Measurements from ENCODE around the gene MAP3K5.
A peak's percentile ranks its signal among the peaks of the same experiment; 100 is the strongest.

The MAP3K5 gene

DNA sequence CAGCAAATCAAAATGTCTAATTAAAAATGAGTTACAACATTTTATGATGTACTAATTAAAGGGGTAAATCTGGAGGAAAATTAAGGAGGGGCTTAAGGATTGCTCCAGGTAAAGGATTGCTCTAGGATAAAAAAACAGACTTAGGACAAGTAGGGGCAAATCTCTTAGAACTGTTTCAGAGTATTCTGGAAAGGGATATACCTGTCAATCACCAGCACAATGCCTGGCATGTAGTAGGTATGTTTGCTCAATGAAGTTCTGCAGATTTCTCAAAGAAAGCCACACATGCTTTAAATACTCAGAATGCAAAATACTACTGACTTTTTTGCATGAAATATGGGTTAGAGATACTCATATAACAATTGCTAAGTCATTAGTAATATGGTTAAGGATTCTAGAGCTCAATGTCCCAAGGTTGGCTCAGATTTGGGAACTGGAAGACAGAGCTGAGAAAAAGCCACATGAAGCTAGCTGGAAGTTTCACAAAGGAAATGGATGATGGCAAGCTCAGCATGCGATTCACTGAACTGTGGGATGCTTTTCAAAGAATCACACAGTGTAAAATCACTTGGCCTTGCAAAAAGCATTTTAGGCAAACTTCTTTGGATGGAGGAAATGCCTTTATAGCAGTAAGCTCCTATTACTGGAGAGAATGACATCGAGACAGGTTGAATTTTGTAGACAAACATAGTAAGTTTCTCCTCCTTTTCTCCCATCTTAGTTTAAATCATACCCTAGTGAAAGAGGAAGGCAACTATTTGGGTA is 72.8 kb downstream of the MAP3K5 start:
- H3K36me3 ChIP-seq (ENCODE audit: control insufficient read depth in 1 of 2, insufficient read depth in 2 of 2, low read length in 2 of 2), result no peaks in the 10 kb centered on the region
- H3K23ac ChIP-seq (ENCODE audit: low read length), result no peak overlapping the region
- no peak overlapping the region for H2BK12ac ChIP-seq (ENCODE audit: low read length)
- peak; percentile 42 to 88 for DNase-seq
- H2AFZ ChIP-seq (ENCODE audit: insufficient read depth, low read length, poor library complexity), result no peak overlapping the region
- no peak overlapping the region for H4K8ac ChIP-seq (ENCODE audit: low read depth, low read length)
- no peak overlapping the region for H4K91ac ChIP-seq (ENCODE audit: low read depth, low read length)
- H3K79me1 ChIP-seq (ENCODE audit: low read length), result peaks cover 2% of the 10 kb centered on the region
- H3K79me2 ChIP-seq (ENCODE audit: control insufficient read depth, insufficient read depth, low read length, poor library complexity), result no peaks in the 10 kb centered on the region
- H4K12ac ChIP-seq (ENCODE audit: low read depth, low read length), result no peak overlapping the region
- H3K9me3 ChIP-seq (ENCODE audit: insufficient read depth, low read depth, low read length), result no peaks in the 10 kb centered on the region
- H2AK5ac ChIP-seq (ENCODE audit: low read length), result no peak overlapping the region
- no CpG with 5 or more reads among the region's 2 CpGs for WGBS (ENCODE audit: extremely low coverage, insufficient coverage, insufficient read length)
- no peak overlapping the region for H3K9ac ChIP-seq (ENCODE audit: low read length)
- H3K4me2 ChIP-seq (ENCODE audit: low read length), result no peak overlapping the region
- no peak overlapping the region for H3K4me3 ChIP-seq (ENCODE audit: low read depth, low read length)
- no peak overlapping the region for H3K18ac ChIP-seq (ENCODE audit: low read length)
- H2BK5ac ChIP-seq (ENCODE audit: low read depth, low read length, poor library complexity), result no peak overlapping the region
- H3K14ac ChIP-seq (ENCODE audit: low read length), result no peak overlapping the region
- H3K27me3 ChIP-seq (ENCODE audit: insufficient read depth, low read length), result no peaks in the 10 kb centered on the region
- no peak overlapping the region for H3K27ac ChIP-seq (ENCODE audit: low read depth, low read length)
- H3K4ac ChIP-seq (ENCODE audit: low read depth, low read length), result no peak overlapping the region
- H2BK120ac ChIP-seq (ENCODE audit: insufficient read depth, low read length, poor library complexity), result no peak overlapping the region
- H3K4me1 ChIP-seq (ENCODE audit: control insufficient read depth in 1 of 2, insufficient read depth in 2 of 2, low read length in 2 of 2), result peaks cover 0 to 2% of the 10 kb centered on the region in 2 experiments

DNA sequence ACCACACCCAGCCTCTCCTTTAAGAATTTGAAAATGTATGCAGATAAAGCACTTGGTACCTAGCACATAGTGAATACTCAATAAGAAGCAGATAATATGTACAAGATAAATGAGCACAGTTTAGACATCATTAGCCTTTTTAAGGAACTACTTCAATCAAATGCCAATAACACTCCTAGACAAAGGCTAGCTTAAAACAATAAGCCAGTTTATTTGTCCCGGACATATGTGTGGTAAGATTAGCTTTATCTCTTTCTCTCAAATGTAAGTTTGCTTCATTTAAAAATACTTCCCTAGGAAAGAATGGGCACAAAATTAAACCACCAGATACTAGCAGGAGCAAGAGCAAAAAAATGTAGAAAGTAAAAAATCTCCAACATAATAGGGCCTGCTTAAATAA is 73.8 kb downstream of the MAP3K5 start:
- H2BK120ac ChIP-seq (ENCODE audit: insufficient read depth, low read length, poor library complexity), result no peak overlapping the region
- no peak overlapping the region for H3K4me3 ChIP-seq (ENCODE audit: low read depth, low read length)
- DNase-seq, result no peak
- H3K4me2 ChIP-seq (ENCODE audit: low read length), result no peak overlapping the region
- no peak overlapping the region for H3K23ac ChIP-seq (ENCODE audit: low read length)
- H4K91ac ChIP-seq (ENCODE audit: low read depth, low read length), result no peak overlapping the region
- H2AK5ac ChIP-seq (ENCODE audit: low read length), result no peak overlapping the region
- no peak overlapping the region for H2BK12ac ChIP-seq (ENCODE audit: low read length)
- no peak overlapping the region for H3K4ac ChIP-seq (ENCODE audit: low read depth, low read length)
- H2AFZ ChIP-seq (ENCODE audit: insufficient read depth, low read length, poor library complexity), result no peak overlapping the region
- H3K4me1 ChIP-seq (ENCODE audit: control insufficient read depth in 1 of 2, insufficient read depth in 2 of 2, low read length in 2 of 2), result peaks cover 0 to 2% of the 10 kb centered on the region in 2 experiments
- H3K27me3 ChIP-seq (ENCODE audit: insufficient read depth, low read length), result no peaks in the 10 kb centered on the region
- H3K9me3 ChIP-seq (ENCODE audit: insufficient read depth, low read depth, low read length), result no peaks in the 10 kb centered on the region
- no peaks in the 10 kb centered on the region for H3K36me3 ChIP-seq (ENCODE audit: control insufficient read depth in 1 of 2, insufficient read depth in 2 of 2, low read length in 2 of 2)
- no peak overlapping the region for H4K8ac ChIP-seq (ENCODE audit: low read depth, low read length)
- H3K27ac ChIP-seq (ENCODE audit: low read depth, low read length), result no peak overlapping the region
- no peaks in the 10 kb centered on the region for H3K79me2 ChIP-seq (ENCODE audit: control insufficient read depth, insufficient read depth, low read length, poor library complexity)
- no peak overlapping the region for H3K18ac ChIP-seq (ENCODE audit: low read length)
- no peak overlapping the region for H4K12ac ChIP-seq (ENCODE audit: low read depth, low read length)
- no CpG with 5 or more reads among the region's 1 CpG for WGBS (ENCODE audit: extremely low coverage, insufficient coverage, insufficient read length)
- peaks cover 2% of the 10 kb centered on the region for H3K79me1 ChIP-seq (ENCODE audit: low read length)
- H3K9ac ChIP-seq (ENCODE audit: low read length), result no peak overlapping the region
- H3K14ac ChIP-seq (ENCODE audit: low read length), result no peak overlapping the region
- no peak overlapping the region for H2BK5ac ChIP-seq (ENCODE audit: low read depth, low read length, poor library complexity)

DNA sequence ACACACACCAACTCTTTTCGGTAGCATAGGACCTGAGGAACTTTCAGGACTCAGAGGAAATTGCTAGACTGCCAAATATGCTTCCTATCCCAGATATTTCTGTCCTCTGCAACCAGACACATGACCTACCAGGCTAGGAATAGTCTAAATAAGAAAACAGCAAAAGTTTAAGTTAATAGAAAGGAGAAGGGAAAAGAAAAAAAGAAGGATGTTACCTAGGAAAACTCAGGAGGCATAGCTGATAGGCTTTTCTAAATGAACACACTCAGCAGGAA is 74.6 kb downstream of the MAP3K5 start:
- no peak overlapping the region for H3K4me2 ChIP-seq (ENCODE audit: low read length)
- no peak overlapping the region for H3K4me3 ChIP-seq (ENCODE audit: low read depth, low read length)
- H3K4ac ChIP-seq (ENCODE audit: low read depth, low read length), result no peak overlapping the region
- peaks cover 2% of the 10 kb centered on the region for H3K79me1 ChIP-seq (ENCODE audit: low read length)
- H3K9ac ChIP-seq (ENCODE audit: low read length), result no peak overlapping the region
- no peak overlapping the region for H2BK120ac ChIP-seq (ENCODE audit: insufficient read depth, low read length, poor library complexity)
- no peak overlapping the region for H2BK5ac ChIP-seq (ENCODE audit: low read depth, low read length, poor library complexity)
- DNase-seq, result no peak
- H3K79me2 ChIP-seq (ENCODE audit: control insufficient read depth, insufficient read depth, low read length, poor library complexity), result no peaks in the 10 kb centered on the region
- H4K8ac ChIP-seq (ENCODE audit: low read depth, low read length), result no peak overlapping the region
- no peak overlapping the region for H2BK12ac ChIP-seq (ENCODE audit: low read length)
- no peaks in the 10 kb centered on the region for H3K9me3 ChIP-seq (ENCODE audit: insufficient read depth, low read depth, low read length)
- H3K27ac ChIP-seq (ENCODE audit: low read depth, low read length), result no peak overlapping the region
- H3K36me3 ChIP-seq (ENCODE audit: control insufficient read depth in 1 of 2, insufficient read depth in 2 of 2, low read length in 2 of 2), result no peaks in the 10 kb centered on the region
- H3K14ac ChIP-seq (ENCODE audit: low read length), result no peak overlapping the region
- H3K23ac ChIP-seq (ENCODE audit: low read length), result no peak overlapping the region
- no peak overlapping the region for H4K12ac ChIP-seq (ENCODE audit: low read depth, low read length)
- no peak overlapping the region for H3K18ac ChIP-seq (ENCODE audit: low read length)
- H2AFZ ChIP-seq (ENCODE audit: insufficient read depth, low read length, poor library complexity), result no peak overlapping the region
- H3K27me3 ChIP-seq (ENCODE audit: insufficient read depth, low read length), result no peaks in the 10 kb centered on the region
- H2AK5ac ChIP-seq (ENCODE audit: low read length), result no peak overlapping the region
- H3K4me1 ChIP-seq (ENCODE audit: control insufficient read depth in 1 of 2, insufficient read depth in 2 of 2, low read length in 2 of 2), result peaks cover 0 to 2% of the 10 kb centered on the region in 2 experiments
- H4K91ac ChIP-seq (ENCODE audit: low read depth, low read length), result no peak overlapping the region
- no CpG with 5 or more reads among the region's 1 CpG for WGBS (ENCODE audit: extremely low coverage, insufficient coverage, insufficient read length)

DNA sequence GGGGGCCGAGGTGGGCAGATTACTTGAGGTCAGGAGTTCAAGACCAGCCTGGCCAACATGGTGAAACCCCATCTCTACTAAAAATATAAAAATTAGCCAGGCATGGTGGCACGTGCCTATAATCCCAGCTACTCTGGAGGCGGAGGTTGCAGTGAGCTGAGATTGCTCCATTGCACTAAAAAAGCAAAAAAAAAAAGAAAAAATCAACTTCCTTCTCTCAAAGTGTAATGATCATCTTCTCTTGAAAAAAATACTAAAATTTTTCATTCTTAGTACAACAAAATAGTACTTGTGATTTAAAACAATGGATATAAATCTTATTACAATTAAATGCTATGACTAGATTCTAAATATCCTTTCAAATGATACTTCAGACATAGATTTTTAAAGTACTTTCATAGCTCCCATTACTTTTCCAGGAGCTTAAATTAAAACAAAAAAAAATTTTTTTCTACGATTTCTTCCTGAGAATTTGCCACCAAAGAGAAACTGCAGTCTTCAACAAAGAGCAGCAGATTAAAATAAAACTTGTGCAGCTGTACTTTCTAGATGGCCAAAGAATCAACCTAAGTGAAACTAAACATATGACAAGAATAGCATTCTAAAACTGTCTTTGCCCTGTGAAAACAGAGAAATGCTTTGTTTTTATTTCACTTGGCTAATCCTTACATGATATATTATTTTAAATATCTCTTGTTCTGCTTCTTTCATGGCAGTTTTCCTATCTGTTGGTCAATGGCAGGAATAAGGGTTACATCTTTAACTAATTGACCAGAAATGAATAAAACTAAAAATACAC is 75.2 kb downstream of the MAP3K5 start:
- Histone ChIP-seq H2BK5ac (ENCODE audit: low read depth, low read length, poor library complexity) (no peak overlapping the region), H3K4me2 (ENCODE audit: low read length) (no peak overlapping the region), H2BK120ac (ENCODE audit: insufficient read depth, low read length, poor library complexity) (no peak overlapping the region), H4K8ac (ENCODE audit: low read depth, low read length) (no peak overlapping the region), H3K14ac (ENCODE audit: low read length) (no peak overlapping the region), H3K4me1 (ENCODE audit: control insufficient read depth in 1 of 2, insufficient read depth in 2 of 2, low read length in 2 of 2) (peaks cover 0 to 2% of the 10 kb centered on the region in 2 experiments), H3K23ac (ENCODE audit: low read length) (no peak overlapping the region), H3K4ac (ENCODE audit: low read depth, low read length) (no peak overlapping the region), H2AK5ac (ENCODE audit: low read length) (no peak overlapping the region), H4K12ac (ENCODE audit: low read depth, low read length) (no peak overlapping the region), H3K27me3 (ENCODE audit: insufficient read depth, low read length) (no peaks in the 10 kb centered on the region), H4K91ac (ENCODE audit: low read depth, low read length) (no peak overlapping the region), H2BK12ac (ENCODE audit: low read length) (no peak overlapping the region), H3K9ac (ENCODE audit: low read length) (no peak overlapping the region), H2AFZ (ENCODE audit: insufficient read depth, low read length, poor library complexity) (no peak overlapping the region), H3K79me1 (ENCODE audit: low read length) (peaks cover 2% of the 10 kb centered on the region), H3K4me3 (ENCODE audit: low read depth, low read length) (no peak overlapping the region), H3K9me3 (ENCODE audit: insufficient read depth, low read depth, low read length) (no peaks in the 10 kb centered on the region), H3K79me2 (ENCODE audit: control insufficient read depth, insufficient read depth, low read length, poor library complexity) (no peaks in the 10 kb centered on the region), H3K27ac (ENCODE audit: low read depth, low read length) (no peak overlapping the region), H3K36me3 (ENCODE audit: control insufficient read depth in 1 of 2, insufficient read depth in 2 of 2, low read length in 2 of 2) (no peaks in the 10 kb centered on the region), H3K18ac (ENCODE audit: low read length) (no peak overlapping the region)
- no peak for DNase-seq
- WGBS (ENCODE audit: extremely low coverage, insufficient coverage, insufficient read length), result no CpG with 5 or more reads among the region's 4 CpGs

All from trophoblast cell (in vitro differentiated cells and primary cell).